HL-60/S4 (cell line): ENCODE results near the gene CD86.

Experiments used
- in situ Hi-C: fragments of 300-500 bp; cut with MboI; formaldehyde crosslinking; loops from 2 replicates; pipeline ENCODE4 v1.14.3; 2022; ENCODE audit warnings: low sequenced_read_pairs

CD86 gene

GRCh38 chr3:122088531-122088930 lies 33.4 kb downstream of the CD86 start:
- in situ Hi-C loops = loop anchor here (25.0 kb wide), 1 partner anchor 526 kb away; the partner anchor contains the start of gene ARGFX

DNA sequence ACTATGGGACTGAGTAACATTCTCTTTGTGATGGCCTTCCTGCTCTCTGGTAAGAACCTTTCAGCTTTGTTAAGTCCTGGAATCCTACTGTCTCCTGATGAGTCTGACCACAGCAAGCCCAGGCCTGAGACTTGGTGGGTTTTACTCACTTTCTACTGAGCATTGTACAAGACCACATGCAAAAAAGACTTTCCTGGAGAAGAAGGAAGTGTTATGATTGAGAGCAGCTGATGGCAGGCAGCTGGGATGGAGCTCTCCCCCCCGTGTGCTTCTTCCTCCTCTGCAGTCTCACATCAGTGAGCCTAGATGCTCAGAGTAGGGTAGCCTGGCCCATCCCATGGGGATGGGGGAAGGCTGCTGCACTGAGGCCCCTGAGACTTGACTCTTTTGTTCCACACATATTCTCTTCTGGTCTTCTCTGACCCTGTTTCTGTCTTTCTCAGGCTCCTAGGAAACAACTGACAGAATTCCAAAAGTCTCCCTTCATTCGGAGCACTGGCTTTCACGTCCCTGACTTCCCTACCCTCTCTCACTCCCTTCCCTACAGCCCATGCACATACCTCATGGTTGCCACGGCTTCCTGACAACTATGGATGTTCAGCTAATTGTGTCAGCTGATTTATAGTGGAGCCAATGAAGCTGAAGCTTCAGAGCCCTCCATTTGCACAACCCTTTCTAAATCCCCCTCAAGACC lies 36.6 kb downstream of the CD86 start:
- in situ Hi-C loops = loop anchor here (25.0 kb wide), 1 partner anchor 529 kb away; the partner anchor contains the start of gene ARGFX

GRCh38 chr3:122092460-122093165 lies 37.5 kb downstream of the CD86 start:
- in situ Hi-C loops = loop anchor here (25.0 kb wide), 1 partner anchor 530 kb away; the partner anchor contains the start of gene ARGFX

DNA sequence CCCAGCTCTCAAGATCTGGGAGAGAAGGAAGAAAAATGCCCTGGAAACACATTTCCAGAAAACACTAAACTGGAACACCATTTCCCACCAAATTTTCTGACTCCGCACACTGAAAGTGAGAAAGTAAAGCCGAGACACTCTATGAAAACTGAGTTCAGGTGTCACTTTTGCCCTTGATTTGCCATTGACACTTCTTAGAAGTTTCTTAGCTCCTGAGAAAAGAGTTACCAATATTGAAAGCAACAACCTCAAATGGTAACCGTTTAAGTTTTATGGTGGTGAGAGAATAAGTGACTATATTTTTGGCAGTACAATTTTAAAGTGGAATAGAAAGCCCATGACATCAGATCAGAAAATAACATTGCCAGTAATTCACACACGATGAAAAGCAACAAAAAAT lies 39.0 kb downstream of the CD86 start:
- in situ Hi-C loops = loop anchor here (25.0 kb wide), 1 partner anchor 532 kb away; the partner anchor contains the start of gene ARGFX

GRCh38 chr3:122094693-122095092 lies 39.5 kb downstream of the CD86 start:
- in situ Hi-C loops = loop anchor here (25.0 kb wide), 1 partner anchor 532 kb away; the partner anchor contains the start of gene ARGFX

DNA sequence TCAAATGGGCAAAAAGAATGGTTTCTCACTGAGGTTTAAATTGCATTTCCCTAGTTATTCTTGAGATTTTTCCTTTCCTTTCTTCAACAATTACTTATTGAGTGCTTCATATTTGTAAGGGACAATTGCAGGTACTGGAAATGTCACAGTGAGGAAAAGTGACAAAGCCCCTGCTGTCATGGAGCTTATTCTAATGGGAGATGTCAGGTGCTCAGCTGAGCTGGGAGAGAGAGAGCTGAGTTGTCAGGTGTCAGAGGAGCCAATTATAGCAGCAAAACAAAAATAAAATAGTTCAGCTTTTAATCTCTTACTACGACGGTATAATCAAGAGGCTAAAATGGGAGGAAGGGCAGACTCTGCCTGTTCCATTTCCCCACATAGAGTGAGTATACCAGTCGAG lies 42.0 kb downstream of the CD86 start:
- in situ Hi-C loops = loop anchor here (25.0 kb wide), 1 partner anchor 535 kb away; the partner anchor contains the start of gene ARGFX

GRCh38 chr3:122098611-122099010 lies 43.4 kb downstream of the CD86 start:
- in situ Hi-C loops = loop anchor here (25.0 kb wide), 1 partner anchor 536 kb away; the partner anchor contains the start of gene ARGFX

- in situ Hi-C loops = loop anchor here (25.0 kb wide), 1 partner anchor 537 kb away; the partner anchor contains the start of gene ARGFX
Observed at GRCh38 chr3:122099255-122099654, 44.1 kb downstream of the CD86 start.

DNA sequence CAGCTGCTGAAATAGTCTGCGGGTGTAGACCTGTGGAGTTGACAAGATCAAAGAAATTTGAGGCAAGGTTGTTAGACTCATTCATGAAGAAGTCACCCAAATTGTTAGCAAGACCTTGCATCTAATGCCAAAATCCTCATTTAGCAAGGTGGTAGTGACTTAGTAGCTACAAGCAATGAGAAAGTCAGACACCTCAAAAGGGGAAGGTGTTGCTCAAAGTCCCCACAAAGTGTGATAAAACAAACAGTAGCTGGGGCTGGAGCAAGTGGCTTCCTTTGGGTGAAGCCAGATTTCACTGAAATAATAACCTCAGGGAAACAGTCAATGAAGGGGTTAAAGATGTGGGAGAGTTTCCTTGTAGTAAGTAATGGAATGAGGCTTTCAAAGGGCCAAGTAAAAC lies 44.9 kb downstream of the CD86 start:
- in situ Hi-C loops = loop anchor here (5.0 kb wide), 1 partner anchor 162 kb away; no protein-coding TSS in a partner anchor

DNA sequence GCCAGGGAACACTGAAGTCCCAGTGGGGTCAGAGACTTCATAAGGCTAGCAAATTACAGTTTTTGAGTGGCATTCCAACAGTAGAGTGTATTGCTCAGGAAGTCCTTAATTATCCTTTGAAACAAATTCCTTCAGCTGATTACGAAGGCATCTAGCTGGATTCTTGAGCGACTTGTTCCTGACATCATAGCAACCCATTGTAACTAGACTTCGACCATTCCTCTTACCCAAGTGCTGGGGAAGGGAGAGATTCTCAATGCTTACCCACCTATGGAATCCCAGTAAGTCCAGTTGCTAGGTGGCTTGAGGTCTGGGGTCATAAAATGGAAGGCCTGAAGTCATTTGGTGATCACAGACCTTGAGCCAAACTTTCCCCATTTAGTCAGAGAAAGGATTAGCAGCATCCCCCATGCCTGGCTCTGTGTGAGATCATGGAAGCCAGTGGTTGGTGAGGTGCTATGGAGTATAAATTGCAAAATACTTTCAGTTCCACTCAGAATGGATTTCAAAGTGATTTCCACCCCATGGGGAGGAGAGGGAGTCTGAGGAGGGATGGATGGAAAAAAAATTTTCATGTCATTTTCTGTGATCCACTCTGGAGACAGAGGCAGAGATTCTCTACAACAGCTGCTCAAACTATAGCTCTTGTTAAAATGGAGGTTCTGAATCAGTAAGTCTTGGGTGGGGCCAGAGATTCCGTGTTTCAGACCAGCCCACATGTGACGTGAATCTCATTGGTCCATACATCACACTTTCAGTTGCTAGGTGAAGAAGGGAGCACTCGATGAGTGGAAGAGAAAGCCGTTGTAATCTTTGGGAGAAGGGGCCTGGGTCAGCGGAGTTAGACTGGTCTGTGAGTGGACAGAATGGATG lies 45.7 kb downstream of the CD86 start:
- in situ Hi-C loops = loop anchor here (5.0 kb wide), 1 partner anchor 161 kb away; no protein-coding TSS in a partner anchor

DNA sequence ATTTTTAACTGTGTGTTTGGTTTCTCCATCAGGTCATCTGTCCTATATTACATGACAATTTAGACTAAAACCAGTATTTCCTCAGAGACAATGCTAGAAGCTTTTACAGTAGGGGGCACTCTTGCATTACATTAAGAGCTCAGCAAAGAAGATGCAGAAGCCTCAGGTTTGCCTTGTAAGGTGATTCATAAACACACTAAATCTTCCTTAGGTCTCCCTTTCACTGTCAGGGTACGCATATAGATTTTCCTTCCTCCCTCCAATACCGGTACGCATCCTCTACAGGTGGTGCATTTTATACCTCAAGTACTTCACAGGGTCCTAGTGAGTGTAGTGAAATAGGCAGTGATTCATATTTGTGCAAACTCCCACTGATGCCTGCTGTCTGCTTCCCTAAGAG lies 46.5 kb downstream of the CD86 start:
- in situ Hi-C loops = loop anchor here (5.0 kb wide), 1 partner anchor 161 kb away; no protein-coding TSS in a partner anchor

- in situ Hi-C loops = loop anchor here (5.0 kb wide), 1 partner anchor 160 kb away; no protein-coding TSS in a partner anchor
Observed at GRCh38 chr3:122102191-122102935, 47.2 kb downstream of the CD86 start.

- in situ Hi-C loops = loop anchor here (5.0 kb wide), 1 partner anchor 158 kb away; no protein-coding TSS in a partner anchor
Observed at GRCh38 chr3:122103821-122104514, 48.8 kb downstream of the CD86 start.

- in situ Hi-C loops = loop anchor here (5.0 kb wide), 1 partner anchor 158 kb away; no protein-coding TSS in a partner anchor
Observed at GRCh38 chr3:122104515-122105194, 49.5 kb downstream of the CD86 start.

DNA sequence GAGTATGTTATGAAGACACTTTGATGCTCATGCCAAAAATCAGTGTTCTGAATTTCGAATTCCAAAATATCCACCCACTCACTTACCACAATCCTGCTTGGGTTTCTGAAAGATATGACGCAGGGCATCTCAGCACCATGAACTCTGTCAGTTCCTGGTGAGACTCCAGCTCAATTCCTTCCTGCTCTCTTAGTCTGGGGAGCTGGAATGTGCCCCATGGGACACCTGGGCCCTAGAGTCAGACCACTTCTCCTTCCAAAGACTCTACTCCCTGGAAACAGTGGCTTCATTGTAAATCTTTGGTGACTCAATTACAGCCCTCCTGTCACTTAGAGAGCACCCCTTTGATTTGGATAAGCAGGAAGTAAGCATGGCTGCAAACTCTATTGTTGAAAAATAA lies 50.5 kb downstream of the CD86 start:
- in situ Hi-C loops = no loop called here

DNA sequence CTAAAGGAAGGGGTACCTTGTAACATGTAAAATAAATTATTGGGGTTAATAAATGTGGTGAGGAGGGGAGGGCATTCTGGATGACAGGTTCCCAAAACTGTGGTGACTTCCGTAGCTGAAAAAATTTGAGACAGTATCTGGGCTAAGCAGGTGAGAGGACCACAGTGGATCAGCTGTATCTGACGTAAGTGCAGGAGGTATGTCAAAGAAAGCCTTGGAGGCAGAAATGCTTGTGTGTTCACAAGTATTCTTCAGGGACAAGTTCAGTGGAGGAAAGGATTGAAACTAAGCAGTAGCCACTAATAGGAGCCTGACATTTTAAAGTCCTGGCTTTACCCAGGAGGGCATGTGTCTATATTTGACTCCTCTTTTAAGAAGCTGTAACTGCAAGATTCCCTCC lies 52.0 kb downstream of the CD86 start:
- in situ Hi-C loops = no loop called here

DNA sequence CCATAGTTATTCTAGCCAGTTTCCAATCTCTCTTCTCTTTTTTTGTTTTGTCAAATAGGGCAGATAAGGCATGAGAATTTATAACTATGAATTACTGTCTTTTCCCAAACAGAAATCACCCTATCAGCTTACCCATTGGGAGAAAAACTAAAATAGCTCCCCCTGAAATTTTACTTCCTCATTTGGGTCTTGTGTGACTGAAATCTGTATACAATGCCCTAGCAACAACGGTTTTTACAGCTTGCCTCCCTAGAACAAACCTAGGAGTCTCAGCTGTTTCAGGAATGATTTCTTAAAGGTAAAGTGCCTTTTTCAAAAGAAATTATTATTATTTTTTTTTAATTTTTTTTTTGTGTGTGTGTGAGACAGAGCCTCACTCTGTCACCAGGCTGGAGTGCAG lies 56.8 kb downstream of the CD86 start:
- in situ Hi-C loops = no loop called here

DNA sequence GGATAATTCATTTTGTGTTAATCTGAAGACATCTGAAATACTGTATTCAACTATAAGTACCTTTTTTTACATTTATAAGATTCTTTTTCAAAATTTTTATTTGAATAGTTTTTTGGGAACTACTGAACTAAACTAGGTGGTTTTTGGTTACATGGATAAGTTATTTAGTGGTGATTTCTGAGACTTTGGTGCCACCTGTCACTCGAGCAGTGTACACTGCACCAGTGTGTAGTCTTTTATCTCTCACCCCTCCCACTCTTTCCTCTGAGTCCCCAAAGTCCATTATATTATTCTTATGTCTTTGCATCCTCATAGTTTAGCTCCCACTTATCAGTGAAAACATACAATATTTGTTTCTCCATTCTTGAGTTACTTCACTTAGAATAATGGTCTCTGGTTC lies 57.6 kb downstream of the CD86 start:
- in situ Hi-C loops = no loop called here

DNA sequence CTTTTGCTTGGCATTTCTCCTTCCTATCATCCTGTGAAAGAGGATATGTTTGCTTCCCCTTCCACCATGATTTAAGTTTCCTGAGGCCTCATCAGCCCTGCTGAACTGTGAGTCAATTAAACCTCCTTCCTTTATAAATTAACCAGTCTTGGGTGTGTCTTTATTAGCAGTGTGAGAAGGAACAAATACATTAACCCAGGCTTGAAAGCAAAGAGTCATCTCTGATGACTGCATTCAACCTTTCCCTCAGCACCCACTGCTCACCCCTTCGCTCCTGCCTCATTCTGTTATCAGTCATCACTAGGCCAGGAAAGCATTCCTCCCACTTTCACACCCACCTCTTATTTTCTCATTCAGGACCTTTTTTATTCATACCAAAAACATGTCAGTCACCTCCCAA lies 68.7 kb downstream of the CD86 start:
- in situ Hi-C loops = no loop called here
